HEK293T (cell line): Measurements from ENCODE around the gene PCA3.

Source experiments
- ARNT ChIP-seq: fragments of 450-650 bp; IDR thresholded peaks from 2 replicates; pipeline ENCODE4 v1.6.1; 2017; ENCODE audit warnings: mild to moderate bottlenecking
- ELF4 ChIP-seq: fragments of 450-650 bp; IDR thresholded peaks from 2 replicates; pipeline ENCODE4 v1.6.1; 2017; ENCODE audit warnings: antibody characterized with exemption
- FOXM1 ChIP-seq: fragments of 450-650 bp; IDR thresholded peaks from 2 replicates; pipeline ENCODE4 v1.6.1; 2017; ENCODE audit warnings: mild to moderate bottlenecking, borderline replicate concordance
- NFRKB ChIP-seq: fragments of 450-650 bp; IDR thresholded peaks from 2 replicates; pipeline ENCODE4 v1.6.1; 2016; ENCODE audit warnings: mild to moderate bottlenecking, moderate library complexity
- SP1 ChIP-seq: fragments of 450-650 bp; IDR thresholded peaks from 2 replicates; pipeline ENCODE4 v1.6.1; 2017
- ZNF384 ChIP-seq: fragments of 450-650 bp; IDR thresholded peaks from 2 replicates; pipeline ENCODE4 v1.6.1; 2016

DNA sequence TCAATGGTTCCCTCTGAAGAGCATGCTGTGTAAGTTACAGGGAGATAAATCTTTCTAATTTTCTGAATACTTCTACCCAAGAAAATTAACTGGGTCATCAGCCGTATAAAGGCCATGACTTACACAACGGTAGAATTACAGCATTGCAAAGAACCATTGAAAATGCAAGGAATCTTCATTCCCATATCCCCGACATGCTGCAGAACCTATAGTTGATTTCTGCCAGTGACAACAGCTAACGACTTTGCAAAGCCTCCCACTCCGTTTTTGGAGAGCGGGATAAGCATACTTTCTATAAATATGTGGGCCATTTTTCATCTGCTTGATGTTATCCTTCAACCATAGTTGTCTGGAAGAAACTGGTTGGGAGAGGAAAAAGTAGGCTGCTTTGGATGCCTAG is 56.2 kb downstream of the PCA3 start:
- TF ChIP-seq FOXM1: no peak
- TF ChIP-seq SP1: no peak
- no peak for TF ChIP-seq ARNT
- no peak for TF ChIP-seq NFRKB
- TF ChIP-seq ELF4: no peak
- TF ChIP-seq ZNF384: no peak
